SHP77 (cell line): Measurements from ENCODE around the gene TRMT11.

Source experiments
- DNase-seq, 2 experiments: peaks; one replicate each; lab custom pipeline; 2025; lab: John Stamatoyannopoulos, UW

The TRMT11 gene

GRCh38 chr6:126076992-126077664 is 90.8 kb downstream of the TRMT11 start:
- no peak for DNase-seq

- DNase-seq = no peak
Observed at GRCh38 chr6:126077810-126078776, 91.8 kb downstream of the TRMT11 start.

GRCh38 chr6:126083875-126084274 is 97.5 kb downstream of the TRMT11 start:
- DNase-seq = no peak

GRCh38 chr6:126086560-126086959 is 100.2 kb downstream of the TRMT11 start:
- no peak for DNase-seq
